Measurements from ENCODE around the gene MCC.

The MCC gene

DNA sequence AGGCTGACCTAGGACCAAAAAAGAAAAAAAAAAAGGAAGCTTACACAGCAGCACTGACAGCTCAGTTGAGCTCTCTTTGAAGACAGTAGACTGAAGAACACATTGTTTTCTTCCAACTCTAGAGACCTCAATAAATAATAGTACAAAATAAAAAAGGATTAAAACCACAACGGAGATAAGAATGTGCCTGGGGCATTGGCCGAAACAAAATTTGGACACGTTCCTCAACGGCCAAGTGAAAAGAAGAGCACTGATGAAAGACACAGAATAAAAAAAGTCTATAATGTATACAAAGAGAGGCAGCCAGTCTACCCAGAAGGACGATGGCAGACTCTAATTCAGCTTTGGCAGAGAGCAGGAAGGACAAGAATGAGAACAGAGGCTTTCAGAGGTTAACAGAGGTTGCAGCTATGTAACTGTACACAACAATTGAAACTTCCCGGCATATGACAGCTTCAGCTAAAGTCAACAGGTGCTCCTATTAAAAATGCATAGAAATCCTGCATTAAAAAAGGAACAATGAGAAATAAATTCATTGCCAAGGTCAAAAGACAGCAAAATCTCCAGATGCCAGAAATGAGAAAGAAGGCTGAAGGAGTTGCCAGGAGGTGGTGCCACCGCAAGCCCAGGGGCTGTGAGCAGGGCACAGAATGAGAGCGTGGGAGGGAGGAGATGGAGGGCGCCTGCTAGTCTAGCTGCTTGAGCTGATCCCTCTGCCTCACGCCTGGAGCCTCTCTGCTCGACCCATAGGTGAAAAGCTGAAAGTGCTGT is 397.7 kb downstream of the MCC start:
- no peak overlapping the region for H3K27ac ChIP-seq
- no peak for TF ChIP-seq ZFX (IDR thresholded peaks at IDR 0.05)
- TF ChIP-seq, protein P1, sequence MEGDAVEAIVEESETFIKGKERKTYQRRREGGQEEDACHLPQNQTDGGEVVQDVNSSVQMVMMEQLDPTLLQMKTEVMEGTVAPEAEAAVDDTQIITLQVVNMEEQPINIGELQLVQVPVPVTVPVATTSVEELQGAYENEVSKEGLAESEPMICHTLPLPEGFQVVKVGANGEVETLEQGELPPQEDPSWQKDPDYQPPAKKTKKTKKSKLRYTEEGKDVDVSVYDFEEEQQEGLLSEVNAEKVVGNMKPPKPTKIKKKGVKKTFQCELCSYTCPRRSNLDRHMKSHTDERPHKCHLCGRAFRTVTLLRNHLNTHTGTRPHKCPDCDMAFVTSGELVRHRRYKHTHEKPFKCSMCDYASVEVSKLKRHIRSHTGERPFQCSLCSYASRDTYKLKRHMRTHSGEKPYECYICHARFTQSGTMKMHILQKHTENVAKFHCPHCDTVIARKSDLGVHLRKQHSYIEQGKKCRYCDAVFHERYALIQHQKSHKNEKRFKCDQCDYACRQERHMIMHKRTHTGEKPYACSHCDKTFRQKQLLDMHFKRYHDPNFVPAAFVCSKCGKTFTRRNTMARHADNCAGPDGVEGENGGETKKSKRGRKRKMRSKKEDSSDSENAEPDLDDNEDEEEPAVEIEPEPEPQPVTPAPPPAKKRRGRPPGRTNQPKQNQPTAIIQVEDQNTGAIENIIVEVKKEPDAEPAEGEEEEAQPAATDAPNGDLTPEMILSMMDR (conservative IDR thresholded peaks at IDR 0.05), result no peak

DNA sequence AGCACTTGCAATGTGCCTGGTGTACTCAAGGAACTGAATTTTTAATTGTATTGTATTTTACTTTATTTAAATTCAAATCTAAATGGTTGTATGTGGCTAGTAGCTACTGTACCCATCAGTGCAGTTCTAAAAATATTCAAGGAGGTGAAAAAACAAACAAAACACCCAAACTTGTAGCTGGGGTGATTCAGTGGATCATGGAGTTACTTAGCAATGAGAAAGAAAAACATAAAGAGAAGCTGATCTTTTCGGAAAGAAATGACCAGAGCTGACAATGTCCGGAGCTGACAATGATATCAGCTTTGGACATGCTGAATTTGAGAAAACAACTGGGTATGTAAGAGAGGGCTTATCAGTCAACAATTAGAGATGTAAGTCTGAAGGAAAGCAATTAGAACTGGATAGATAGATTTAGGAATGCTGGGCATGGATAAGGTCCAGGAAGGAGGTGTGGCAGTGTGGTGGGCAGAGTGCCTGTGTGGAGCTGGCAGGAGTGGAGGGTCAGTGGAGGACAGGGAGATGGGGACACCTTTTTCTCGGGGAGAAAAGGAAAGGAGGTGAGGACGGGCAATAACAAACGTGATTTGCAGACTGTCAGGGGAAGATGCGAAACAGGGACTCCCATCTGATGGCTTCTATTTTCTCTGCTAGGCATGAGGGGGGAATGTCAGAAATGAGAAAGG is 398.5 kb downstream of the MCC start:
- TF ChIP-seq, protein P1 (conservative IDR thresholded peaks at IDR 0.05), result no peak
- TF ChIP-seq ZFX (IDR thresholded peaks at IDR 0.05), result no peak
- H3K27ac ChIP-seq, result no peak overlapping the region

DNA sequence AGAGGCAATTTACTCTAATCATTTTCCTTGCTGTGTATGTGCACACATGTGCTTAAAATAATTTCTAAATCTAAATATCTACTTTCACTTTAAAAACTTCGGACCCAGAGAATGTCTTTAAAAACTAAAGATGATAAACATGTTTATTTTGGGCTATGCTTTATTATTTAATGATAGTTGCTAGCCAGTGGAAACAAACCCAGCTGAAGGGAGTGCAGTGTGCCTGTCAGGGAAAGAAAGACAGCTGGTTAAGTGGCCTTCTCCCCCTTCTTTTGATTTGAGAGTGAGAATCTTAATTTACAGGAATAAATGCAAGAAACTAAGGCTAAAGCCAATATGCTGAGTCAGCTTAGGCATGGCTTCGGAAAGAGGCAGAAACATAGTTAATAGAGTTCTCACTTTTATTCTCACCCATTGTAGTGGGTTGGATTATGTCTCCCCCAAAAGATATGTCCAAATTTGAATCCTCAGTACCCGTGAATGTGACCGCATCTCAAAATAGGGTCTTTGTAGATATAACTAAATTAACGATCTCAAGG is 400.2 kb downstream of the MCC start:
- no peak overlapping the region for H3K27ac ChIP-seq
- TF ChIP-seq, protein P1 (conservative IDR thresholded peaks at IDR 0.05), result no peak
- no peak for TF ChIP-seq ZFX (IDR thresholded peaks at IDR 0.05)

DNA sequence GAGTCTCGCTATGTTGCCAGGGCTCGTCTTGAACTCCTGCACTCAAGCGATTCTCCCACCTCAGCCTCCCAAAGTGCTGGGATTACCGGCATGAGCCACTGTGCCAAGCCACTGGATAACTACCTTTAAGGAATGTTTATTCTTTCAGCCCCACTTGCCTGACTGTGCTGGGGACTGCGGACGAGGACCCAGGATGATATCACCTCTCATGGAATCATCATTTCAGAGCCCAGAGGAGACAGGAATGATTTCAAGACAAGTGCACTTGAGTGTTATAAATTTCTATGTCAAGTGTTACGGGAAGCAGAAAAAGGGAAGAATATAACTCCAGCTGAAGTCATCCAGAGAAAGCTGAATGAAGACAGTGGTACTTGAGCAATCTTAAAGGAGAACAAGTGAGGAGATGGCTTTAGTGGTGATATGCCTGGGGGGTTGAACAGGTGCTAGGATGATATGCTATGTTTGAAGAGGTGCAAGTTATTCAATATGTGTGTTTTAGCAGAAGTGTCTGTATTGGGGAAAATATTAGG is 402.3 kb downstream of the MCC start:
- no peak overlapping the region for H3K27ac ChIP-seq
- TF ChIP-seq ZFX (IDR thresholded peaks at IDR 0.05), result no peak
- TF ChIP-seq, protein P1 (conservative IDR thresholded peaks at IDR 0.05), result no peak

DNA sequence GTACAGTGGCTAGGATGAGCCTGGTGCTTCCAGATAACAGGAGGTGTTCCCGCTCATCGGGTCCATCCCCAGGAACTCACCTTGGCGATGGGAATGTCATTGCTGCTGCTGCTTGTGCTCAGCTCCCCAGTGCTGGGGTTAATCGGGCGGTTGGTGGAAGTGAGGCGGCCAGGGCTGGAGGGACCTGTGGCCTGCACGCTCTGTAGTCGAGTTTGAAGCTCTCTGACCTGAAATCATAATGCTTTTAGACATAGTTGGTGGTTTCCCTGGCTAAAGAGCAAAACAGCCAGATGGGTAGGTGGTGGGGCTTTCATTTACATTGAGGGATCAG is 403.2 kb downstream of the MCC start:
- TF ChIP-seq, protein P1 (conservative IDR thresholded peaks at IDR 0.05), result no peak
- no peak for TF ChIP-seq ZFX (IDR thresholded peaks at IDR 0.05)
- H3K27ac ChIP-seq, result no peak overlapping the region

DNA sequence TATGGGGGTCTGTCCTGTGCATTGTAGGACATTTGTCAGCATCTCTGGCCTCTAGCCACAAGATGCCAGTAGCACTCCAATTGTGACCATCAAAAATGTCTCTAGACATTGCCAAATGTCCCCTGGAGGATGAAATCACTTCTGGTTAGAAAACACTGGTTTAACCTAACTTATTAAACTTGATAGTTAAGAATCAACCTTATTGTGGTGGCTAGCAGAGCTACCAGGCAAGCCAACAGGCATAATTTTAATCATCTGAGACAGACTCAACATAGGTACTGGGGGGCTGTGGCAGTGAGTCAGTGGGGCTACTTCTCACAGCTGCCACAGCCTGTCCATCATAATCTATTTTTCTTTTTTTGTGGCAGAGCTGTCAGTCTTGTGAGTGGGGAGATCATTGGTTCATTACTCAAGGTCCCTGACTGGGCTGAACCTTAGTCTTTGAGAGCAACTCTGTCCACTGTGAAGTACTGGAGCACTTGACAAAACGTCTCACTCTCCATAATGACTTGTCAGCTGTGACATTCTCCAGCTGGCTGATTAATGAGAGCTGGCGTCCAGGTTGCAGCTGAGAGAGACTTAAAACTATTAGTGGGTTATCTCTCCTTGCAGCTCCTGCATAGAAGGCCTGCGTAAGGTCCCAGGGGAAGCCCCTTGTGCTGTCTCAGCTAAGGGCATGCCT is 403.7 kb downstream of the MCC start:
- no peak overlapping the region for H3K27ac ChIP-seq
- TF ChIP-seq, protein P1 (conservative IDR thresholded peaks at IDR 0.05), result 0 out of 2 replicates have a peak, but pooled peaks have one; percentile 5
- TF ChIP-seq ZFX (IDR thresholded peaks at IDR 0.05), result no peak
